GM18502 (cell line): ENCODE measurements around the gene CDA.
A peak's percentile ranks its signal among the peaks of the same experiment; 100 is the strongest.

Source experiments
- ATAC-seq: cut with Tn5 transposase; IDR thresholded peaks from one replicate; pipeline ENCODE4 v1.9.1; 2021; ENCODE audit warnings: mild to moderate bottlenecking; ENCODE audit not compliant: unreplicated experiment, poor library complexity

CDA gene

DNA sequence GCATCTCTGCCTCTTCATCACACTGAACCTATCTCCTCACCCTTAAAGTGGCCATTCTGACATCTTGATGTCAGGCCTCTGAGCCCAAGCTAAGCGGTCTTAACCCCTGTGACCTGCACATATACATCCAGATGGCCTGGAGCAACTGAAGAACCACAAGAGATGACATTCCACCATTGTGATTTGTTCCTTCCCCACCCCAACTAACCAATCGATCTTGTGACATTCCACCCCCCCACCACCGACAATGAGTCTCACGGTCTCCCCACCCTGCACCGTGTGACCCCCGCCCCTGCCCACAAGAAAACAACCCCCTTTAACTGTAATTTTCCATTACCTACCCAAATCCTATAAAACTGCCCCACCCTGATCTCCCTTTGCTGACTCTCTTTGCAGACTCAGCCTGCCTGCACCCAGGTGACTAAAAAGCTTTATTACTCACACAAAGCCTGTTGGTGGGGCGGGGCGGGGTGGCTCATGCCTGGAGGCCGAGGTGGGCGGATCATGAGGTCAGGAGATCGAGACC, 23.4 kb downstream of the CDA start:
- no peak for ATAC-seq

- ATAC-seq: no peak
These were observed 25.3 kb downstream of the CDA start for GRCh38 chr1:20614131-20614579.

- ATAC-seq: no peak
These were observed 27.3 kb downstream of the CDA start for GRCh38 chr1:20615946-20616846.

DNA sequence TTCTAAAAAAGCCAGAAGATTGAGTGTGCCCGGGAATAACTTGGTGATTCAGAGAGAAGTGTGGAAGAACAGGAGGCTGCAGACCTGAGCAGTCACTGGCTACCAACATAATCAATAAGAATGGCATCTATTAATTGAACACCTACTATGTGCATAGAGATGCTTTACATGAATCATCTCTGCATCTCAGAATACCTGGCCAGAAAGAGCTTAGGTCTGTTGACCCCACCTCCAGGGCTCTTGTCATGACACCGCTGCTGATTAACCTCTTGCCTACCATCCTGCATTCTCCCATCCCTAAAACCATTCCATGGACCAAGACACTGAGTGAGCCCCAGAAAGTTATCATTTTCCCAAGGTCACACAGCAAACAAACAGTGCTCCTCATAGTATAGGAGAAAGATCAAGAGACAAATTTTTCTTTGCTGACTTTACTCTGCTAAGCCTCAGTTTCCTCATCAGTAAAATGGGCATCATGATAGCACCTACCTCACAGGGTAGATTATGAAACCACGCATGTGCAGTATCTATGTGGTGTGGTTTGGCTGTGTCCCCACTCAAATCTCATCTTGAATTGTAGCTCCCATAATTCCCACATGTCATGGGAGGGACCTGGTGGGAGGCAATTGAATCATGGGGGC, 28.1 kb downstream of the CDA start:
- ATAC-seq: no peak

DNA sequence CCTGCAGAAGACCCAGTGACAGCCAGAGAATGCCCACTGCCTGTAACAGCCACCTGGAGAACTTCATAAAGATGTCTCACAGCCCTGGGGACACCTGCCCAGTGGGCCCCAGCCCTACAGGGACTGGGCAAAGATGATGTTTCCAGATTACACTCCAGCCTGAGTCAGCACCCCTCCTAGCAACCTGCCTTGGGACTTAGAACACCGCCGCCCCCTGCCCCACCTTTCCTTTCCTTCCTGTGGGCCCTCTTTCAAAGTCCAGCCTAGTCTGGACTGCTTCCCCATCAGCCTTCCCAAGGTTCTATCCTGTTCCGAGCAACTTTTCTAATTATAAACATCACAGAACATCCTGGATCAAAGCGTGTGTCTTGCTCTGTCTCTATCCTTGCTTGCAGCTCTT, 29.7 kb downstream of the CDA start:
- ATAC-seq: no peak

DNA sequence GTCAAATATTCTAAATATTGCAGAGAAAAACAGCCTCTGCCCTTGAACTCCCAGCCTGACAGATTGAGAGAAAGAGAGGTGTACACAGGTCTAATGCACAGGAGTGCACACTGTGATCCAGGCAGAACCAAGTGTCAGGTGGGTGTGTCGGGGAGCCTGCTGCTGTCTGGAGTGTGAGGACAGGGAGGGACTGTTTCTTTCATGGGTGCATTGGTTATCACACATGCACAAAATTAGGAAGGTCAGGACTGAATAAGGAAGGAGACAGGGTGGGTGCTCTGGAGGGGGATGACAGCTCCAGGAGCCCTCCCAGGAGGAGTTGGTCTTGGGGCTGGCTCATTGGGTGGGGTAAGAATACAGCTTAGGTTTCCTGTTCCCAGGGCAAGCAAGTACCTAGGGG, 31.1 kb downstream of the CDA start:
- ATAC-seq: no peak

- no peak for ATAC-seq
These were observed 32.1 kb downstream of the CDA start for GRCh38 chr1:20621012-20621411.

DNA sequence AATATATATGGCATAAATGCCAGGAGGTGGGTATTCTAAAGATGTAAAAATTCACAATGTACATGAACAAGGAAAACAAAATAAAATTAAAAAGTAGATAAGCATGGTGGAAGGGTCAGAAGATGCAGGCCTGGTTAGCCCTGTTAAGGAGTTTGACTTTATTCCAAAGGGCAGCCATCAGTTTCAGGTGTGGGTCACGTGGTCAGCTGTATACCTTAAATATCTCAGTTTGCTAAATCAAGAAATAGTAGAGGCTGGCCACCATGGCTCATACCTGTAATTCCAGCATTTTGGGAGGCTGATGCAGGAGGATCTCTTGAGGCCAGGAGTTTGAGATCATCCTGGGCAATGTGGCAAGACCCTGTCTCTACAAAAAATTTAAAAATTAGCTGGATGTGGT, 35.8 kb downstream of the CDA start:
- no peak for ATAC-seq

DNA sequence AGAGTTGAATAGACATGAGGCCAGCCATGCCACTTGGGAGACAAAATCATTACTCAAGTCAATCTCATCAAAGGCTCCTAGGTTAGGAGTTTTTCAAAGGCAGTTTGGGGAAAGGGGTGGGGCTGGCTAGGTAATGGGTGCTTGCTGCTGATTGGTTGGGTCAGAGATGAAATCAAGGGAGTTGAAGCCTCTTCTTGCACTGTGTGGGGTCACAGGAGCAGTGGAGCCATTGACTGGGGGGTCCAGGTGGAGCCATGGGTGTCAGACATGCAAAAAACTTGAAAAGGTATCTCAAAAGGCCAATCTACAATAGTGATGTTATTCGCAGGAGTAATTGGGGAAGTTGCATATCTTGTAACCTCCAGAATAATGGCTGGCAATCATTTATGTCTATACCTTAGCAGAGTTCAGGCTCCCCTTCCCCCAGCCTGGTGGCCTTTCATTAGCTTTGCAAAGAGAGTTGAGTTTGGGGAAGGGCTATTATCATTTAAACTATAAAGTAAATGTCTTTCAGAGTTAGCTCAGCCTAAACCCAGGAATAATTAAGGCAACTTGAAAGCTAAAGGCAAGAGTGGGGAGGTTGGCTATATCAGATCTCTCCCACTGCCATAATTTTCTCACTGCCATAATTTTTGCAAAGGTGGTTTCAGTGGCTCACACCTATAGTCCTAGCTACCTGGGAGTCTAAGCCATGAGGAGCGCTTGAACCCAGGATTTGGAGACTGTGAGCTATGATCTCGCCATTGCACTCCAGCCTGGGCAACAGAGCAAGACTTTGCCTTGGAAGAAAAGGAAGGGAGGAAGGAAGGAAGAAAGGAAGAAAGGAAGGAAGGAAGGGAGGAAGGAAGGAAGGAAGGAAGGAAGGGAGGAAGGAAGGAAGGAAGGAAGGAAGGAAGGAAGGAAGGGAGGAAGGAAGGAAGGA, 36.5 kb downstream of the CDA start:
- ATAC-seq: no peak

DNA sequence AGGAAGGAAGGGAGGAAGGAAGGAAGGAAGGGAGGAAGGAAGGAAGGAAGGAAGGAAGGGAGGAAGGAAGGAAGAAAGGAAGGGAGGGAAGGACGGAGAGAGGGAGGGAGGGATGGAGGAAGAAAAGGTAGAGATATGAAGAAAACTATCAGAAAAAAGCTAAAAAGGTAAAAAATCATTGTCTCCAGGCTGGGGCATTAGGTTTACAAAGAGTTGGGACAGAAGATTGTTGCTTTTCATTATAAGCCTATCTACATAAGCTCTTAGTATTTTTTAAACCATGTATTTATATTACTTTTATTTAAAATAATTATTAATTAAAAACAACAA, 37.2 kb downstream of the CDA start:
- ATAC-seq: no peak

- no peak for ATAC-seq
These were observed 37.6 kb downstream of the CDA start for GRCh38 chr1:20626524-20626923.

DNA sequence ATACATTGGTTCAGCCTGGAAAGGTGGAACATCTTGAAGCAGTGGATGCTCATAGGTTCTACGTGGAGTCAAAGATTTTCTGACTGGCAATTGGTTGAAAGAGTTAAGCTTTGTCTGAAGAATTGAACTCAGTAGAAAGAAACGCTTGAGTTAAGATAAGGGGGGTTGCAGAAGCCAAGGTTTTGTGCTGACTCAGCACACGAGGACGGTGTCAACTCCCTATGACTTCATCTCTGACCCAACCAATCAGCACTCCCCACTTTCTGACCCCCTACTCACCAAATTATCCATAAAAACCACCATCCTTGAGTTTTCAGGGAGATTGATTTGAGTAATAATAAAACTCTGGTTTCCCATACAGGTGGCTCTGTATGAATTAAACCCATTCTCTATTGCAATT, 41.8 kb downstream of the CDA start:
- ATAC-seq: no peak

- no peak for ATAC-seq
These were observed 43.5 kb downstream of the CDA start for GRCh38 chr1:20632386-20632785.

GRCh38 chr1:20633190-20634064, 44.5 kb downstream of the CDA start, which contains the start of gene PINK1:
TSS of gene PINK1 (plus strand) at chr1:20633458. CDS start at chr1:20633549, 91 bp downstream.
- peak; percentile 70 for ATAC-seq

DNA sequence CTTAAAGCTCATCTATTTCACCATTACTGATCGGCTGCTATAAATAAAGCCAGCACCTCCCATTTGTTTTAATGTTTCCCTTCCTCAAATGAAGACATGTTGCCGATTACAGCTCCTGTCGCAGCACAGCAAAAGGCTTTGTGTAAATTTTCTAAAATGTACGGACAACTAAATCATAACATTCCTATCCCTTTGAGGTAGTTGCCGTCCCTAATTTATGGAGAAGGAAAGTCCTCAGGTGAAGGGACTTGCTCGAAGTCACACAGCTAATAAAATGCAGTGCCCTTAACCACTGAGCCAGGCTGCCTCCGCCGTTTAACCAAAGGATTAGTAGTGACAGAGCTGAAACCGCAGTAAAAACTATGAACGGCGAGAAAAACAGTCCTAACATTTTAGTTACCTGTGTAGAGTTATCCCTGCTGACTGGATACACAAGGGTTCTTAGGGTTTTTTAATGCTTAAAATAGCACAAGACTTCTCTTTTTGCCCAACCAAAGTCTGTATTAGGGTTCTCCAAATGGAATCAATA, 45.2 kb downstream of the CDA start:
- no peak for ATAC-seq

DNA sequence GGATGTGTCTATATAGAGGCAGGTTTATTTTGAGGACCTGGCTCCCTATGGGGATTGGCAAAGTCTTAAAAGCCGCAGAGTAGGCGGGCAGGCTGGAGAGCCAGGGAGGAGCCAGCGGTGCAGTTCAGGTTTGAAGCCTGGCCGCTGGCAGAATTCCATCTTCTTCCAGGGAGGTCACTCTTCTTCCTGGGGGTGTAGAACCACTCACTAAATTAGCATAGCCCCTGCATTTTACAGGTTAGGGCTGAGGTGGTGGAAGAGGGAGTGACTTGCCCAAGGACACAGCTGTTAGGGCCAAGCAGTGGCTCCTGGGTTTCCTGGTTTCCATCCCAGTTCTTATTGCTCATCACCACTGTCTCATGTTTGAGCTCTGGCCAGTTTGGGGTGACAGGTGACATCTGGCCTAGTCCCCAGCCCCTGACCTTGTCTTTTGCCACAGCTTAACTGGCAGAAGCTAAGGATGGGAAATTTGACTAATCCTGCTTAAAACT, 45.7 kb downstream of the CDA start:
- no peak for ATAC-seq

DNA sequence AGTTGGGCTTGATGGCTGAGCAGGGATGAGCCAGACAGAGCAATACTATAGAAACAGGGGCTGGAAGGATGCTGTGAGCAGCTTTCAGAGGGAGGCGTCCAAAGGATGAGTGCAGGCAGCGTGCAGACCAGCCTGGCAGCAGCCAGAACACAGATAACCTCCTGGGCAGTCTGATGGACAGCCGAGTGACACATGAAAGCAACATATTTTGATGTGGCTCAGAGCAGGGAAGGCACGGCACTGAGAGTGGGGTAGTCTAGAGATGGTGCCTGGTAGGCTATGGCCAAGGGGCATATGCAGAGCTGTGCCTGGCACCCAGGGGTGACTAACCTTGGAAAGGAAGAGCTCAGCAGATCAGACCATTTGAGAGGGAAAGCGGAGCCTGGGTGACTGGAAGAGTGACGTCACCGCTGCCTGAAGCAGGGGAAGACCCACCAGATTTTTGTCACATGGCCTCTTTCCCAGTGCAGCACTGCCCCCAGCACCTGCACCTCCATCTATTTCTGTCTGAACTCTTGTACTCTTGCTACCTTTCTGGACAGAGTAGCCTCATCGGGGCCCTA, 48.0 kb downstream of the CDA start:
- ATAC-seq: no peak

DNA sequence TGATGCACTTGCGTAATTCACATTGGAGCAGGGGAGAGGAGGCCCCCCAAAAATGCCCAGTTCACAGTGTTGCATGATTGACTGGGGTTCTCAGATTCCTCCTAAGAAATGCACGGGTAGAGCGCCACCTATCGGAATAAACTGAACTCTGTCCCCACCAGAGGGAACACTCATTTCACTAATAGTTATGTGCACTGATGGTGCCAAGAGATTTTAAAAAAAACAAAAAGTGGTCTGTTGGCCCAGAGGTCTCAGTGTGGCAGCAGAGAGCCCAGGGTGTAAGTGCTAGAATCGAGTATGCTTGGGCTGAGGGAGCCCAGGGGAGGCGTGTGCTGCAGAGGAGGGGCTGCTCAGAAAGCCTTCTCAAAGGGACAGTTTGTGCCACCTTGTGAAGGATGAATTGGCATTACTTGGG, 51.3 kb downstream of the CDA start:
- ATAC-seq: no peak

- ATAC-seq: no peak
These were observed 53.1 kb downstream of the CDA start for GRCh38 chr1:20641975-20642374.
